Left lung (tissue), 10 donors: Measurements from ENCODE around the gene KIF15. TPM values are rescaled to one million over a fixed set of nuclear protein-coding genes. Genes with fewer than 3 reads are reported as not detected.

Experiments used
- ATAC-seq: fragments of 200-7000 bp; cut with Tn5 transposase; one replicate; pipeline ENCODE4 v1.9.1; 2020; ENCODE audit warnings: moderate library complexity
- DNase-seq, 4 donors: peaks; one replicate each; pipeline ENCODE4 v3.0.0-alpha.2; 2013 to 2020
- H3K27ac ChIP-seq, 2 donors: fragments of 200-600 bp; sonication (generic) in 1 of 2; one replicate each; pipeline versions ENCODE4 v1.5.0 to v1.8.0; 2020 to 2021
- H3K27me3 ChIP-seq, 2 donors: fragments of 200-600 bp; sonication (generic) in 1 of 2; one replicate each; pipeline versions ENCODE4 v1.5.0 to v1.8.0; 2020 to 2021
- H3K36me3 ChIP-seq, 2 donors: fragments of 200-600 bp; sonication (generic) in 1 of 2; one replicate each; pipeline versions ENCODE4 v1.5.0 to v1.8.0; 2020 to 2021
- H3K4me1 ChIP-seq, 2 donors: fragments of 200-600 bp; one replicate each; pipeline ENCODE4 v1.8.0; 2021
- H3K4me3 ChIP-seq, 2 donors: fragments of 200-600 bp; sonication (generic) in 1 of 2; one replicate each; pipeline versions ENCODE4 v1.5.0 to v1.8.0; 2020 to 2021; ENCODE audit warnings: mild to moderate bottlenecking in 1 of 2
- H3K9me3 ChIP-seq, 2 donors: fragments of 200-600 bp; sonication (generic) in 1 of 2; one replicate each; pipeline versions ENCODE4 v1.5.0 to v1.8.0; 2020 to 2021
- CTCF ChIP-seq, 2 donors: fragments of 200-600 bp; sonication (generic) in 1 of 2; IDR thresholded peaks; one replicate each; pipeline versions ENCODE4 v1.5.0 to v1.8.0; 2021; ENCODE audit warnings: antibody characterized with exemption in 2 of 2
- intact Hi-C, 2 donors: fragments of 100-400 bp; cut with DNase I; formaldehyde crosslinking; loops; one replicate each; pipeline versions ENCODE4 v1.11.2 to v1.14.2; 2022
- polyA plus RNA-seq, 6 donors: library from polyadenylated mRNA; unstranded; fragments of 120-200 nt; gene quantifications; one replicate each; pipeline ENCODE4 v1.2.1, GENCODE V29; 2013; ENCODE audit not compliant: insufficient read length in 6 of 6
- total RNA-seq, 2 donors: library from RNA; stranded (reverse); fragmentation: NEBNext Ultra II Directional; extraction: Animal tissue kit (Norgen Biotek cat#: 25700); gene quantifications; one replicate each; pipeline ENCODE4 v1.2.1, GENCODE V29; 2021
- donor health status: DM: no; HTN: yes; CAD: no.
- donor health status: DM: no; HTN: no; CAD: no.

The KIF15 gene
- total and polyA plus RNA-seq, 8 donors, result 1.8 to 51.3 (median 22.6) TPM

GRCh38 chr3:44887101-44887500 lies 125.5 kb downstream of the KIF15 start:
- no peak for DNase-seq
- ATAC-seq, result no peak
- H3K36me3 ChIP-seq, result no peaks in the 10 kb centered on the region
- intact Hi-C loops, result no loop called here
- H3K4me1 ChIP-seq, result no peaks in the 10 kb centered on the region
- H3K9me3 ChIP-seq, result no peaks in the 10 kb centered on the region
- H3K27ac ChIP-seq, result no peak overlapping the region
- peaks cover 0 to 6% of the 10 kb centered on the region in 2 donors for H3K27me3 ChIP-seq
- no peak overlapping the region for H3K4me3 ChIP-seq
- no peak for TF ChIP-seq CTCF (IDR thresholded peaks at IDR 0.05)

GRCh38 chr3:44890258-44890657 lies 128.7 kb downstream of the KIF15 start:
- Histone ChIP-seq H3K36me3 (no peaks in the 10 kb centered on the region), H3K4me3 (no peak overlapping the region), H3K27me3 (no peaks in the 10 kb centered on the region), H3K9me3 (no peaks in the 10 kb centered on the region), H3K4me1 (no peaks in the 10 kb centered on the region), H3K27ac (no peak overlapping the region)
- ATAC-seq (no peak), DNase-seq (no peak)
- intact Hi-C loops, result no loop called here
- TF ChIP-seq CTCF (IDR thresholded peaks at IDR 0.05), result no peak

GRCh38 chr3:44890852-44891251 lies 129.3 kb downstream of the KIF15 start:
- intact Hi-C loops, result no loop called here
- Histone ChIP-seq H3K4me3 (no peak overlapping the region), H3K36me3 (no peaks in the 10 kb centered on the region), H3K4me1 (no peaks in the 10 kb centered on the region), H3K9me3 (no peaks in the 10 kb centered on the region), H3K27me3 (no peaks in the 10 kb centered on the region), H3K27ac (no peak overlapping the region)
- DNase-seq (no peak), ATAC-seq (no peak)
- no peak for TF ChIP-seq CTCF (IDR thresholded peaks at IDR 0.05)

GRCh38 chr3:44892689-44893088 lies 131.1 kb downstream of the KIF15 start:
- Histone ChIP-seq H3K9me3 (no peaks in the 10 kb centered on the region), H3K4me1 (no peaks in the 10 kb centered on the region), H3K36me3 (no peaks in the 10 kb centered on the region), H3K4me3 (no peak overlapping the region), H3K27ac (no peak overlapping the region), H3K27me3 (no peaks in the 10 kb centered on the region)
- ATAC-seq, result no peak
- no peak for DNase-seq
- TF ChIP-seq CTCF (IDR thresholded peaks at IDR 0.05), result no peak
- intact Hi-C loops, result no loop called here

GRCh38 chr3:44893097-44893496 lies 131.5 kb downstream of the KIF15 start:
- DNase-seq, result no peak
- TF ChIP-seq CTCF (IDR thresholded peaks at IDR 0.05), result no peak
- ATAC-seq, result no peak
- Histone ChIP-seq H3K27me3 (no peaks in the 10 kb centered on the region), H3K4me3 (no peak overlapping the region), H3K9me3 (no peaks in the 10 kb centered on the region), H3K27ac (no peak overlapping the region), H3K4me1 (no peaks in the 10 kb centered on the region), H3K36me3 (no peaks in the 10 kb centered on the region)
- intact Hi-C loops, result no loop called here
